GM12891 (cell line): ENCODE results near the gene ID1.
A peak's percentile ranks its signal among the peaks of the same experiment; 100 is the strongest.

Experiments used
- POLR2A ChIP-seq: IDR thresholded peaks from 2 replicates; pipeline ENCODE4 v1.6.1; 2011; ENCODE audit warnings: low read depth, low read length, control low read depth
- POLR2AphosphoS5 ChIP-seq: IDR thresholded peaks from 2 replicates; pipeline ENCODE4 v1.6.1; 2011; ENCODE audit warnings: low read depth, low read length, control low read depth

DNA sequence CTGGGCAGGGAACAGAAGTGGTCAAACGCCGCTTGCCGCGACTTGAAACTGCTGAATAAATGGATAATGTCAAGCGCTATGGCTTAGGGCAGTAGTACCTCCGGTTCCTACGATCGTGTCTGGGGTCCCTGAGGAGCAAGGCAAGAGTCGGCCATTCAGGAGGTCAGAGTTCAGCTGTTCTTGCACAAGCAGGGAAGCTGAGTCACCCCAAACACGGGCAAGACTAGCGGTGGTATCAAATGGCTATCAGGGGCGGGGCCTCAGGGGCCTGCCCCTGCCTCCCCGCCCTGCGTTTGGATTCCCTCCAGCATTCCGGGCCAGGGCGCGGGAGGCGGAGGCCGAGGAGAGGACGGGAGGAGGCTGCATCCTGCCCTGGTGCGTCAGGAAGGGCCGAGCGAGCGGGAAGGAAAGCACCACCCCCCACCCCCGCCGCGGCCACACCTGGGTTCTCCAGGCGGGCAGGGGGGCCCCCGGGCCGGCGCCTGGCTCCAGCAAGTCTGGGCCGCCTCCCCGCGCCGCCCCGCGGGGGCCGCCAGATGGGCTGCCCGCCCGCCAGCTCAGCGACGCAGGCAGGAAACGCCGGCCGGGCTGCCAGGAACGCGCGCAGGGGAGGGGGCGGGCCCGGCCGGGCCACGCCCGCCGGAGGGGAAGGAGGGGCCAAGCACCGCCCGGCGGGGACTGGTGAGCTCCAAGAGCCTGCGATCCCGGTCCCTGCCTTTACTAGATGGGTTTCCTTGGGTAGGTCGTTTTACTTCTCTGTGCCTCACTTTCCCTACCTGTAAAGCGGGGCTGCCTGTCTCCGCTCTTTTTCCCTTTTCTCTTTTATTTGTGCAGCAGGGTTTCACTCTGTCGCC is 32.2 kb upstream of the ID1 start:
- TF ChIP-seq POLR2A (peak; percentile 48; the same call in 1 of the 2 replicates), POLR2AphosphoS5 (no peak)
